Activated naive CD8-positive, alpha-beta T cell treated with anti-CD3 and anti-CD28 coated beads for 36 hours (primary cell): ENCODE measurements around the gene ANK2. TPM values are rescaled to one million over a fixed set of nuclear protein-coding genes. Genes with fewer than 3 reads are reported as not detected.

Experiments
- DNase-seq: peaks from one replicate; pipeline ENCODE4 v3.0.0; 2021
- H3K27ac Mint-ChIP-seq: one replicate; pipeline ENCODE4 v1.8.0; 2022; ENCODE audit warnings: mild to moderate bottlenecking, moderate library complexity, mixed read lengths
- H3K27me3 Mint-ChIP-seq: one replicate; pipeline ENCODE4 v1.8.0; 2022; ENCODE audit warnings: mild to moderate bottlenecking, mixed read lengths
- H3K36me3 Mint-ChIP-seq: one replicate; pipeline ENCODE4 v1.8.0; 2021; ENCODE audit warnings: mild to moderate bottlenecking, mixed read lengths
- H3K4me1 Mint-ChIP-seq: one replicate; pipeline ENCODE4 v1.8.0; 2021; ENCODE audit warnings: mixed read lengths
- H3K4me3 Mint-ChIP-seq: one replicate; pipeline ENCODE4 v1.8.0; 2022; ENCODE audit warnings: mild to moderate bottlenecking, moderate library complexity, mixed read lengths
- H3K9me3 Mint-ChIP-seq: one replicate; pipeline ENCODE4 v1.8.0; 2022; ENCODE audit warnings: mixed read lengths
- total RNA-seq, 2 experiments: library from RNA; stranded (reverse); gene quantifications; one replicate each; pipeline ENCODE4 v1.2.3, GENCODE V29; 2021

Gene ANK2
- total RNA-seq, 2 experiments from 2014 or later = 1.9 to 2.0 TPM

GRCh38 chr4:113278324-113278934 lies 229.0 kb downstream of the ANK2 start:
- Mint-ChIP-seq H3K27ac (no peak overlapping the region), H3K4me3 (no peak overlapping the region), H3K4me1 (no peaks in the 10 kb centered on the region), H3K9me3 (no peaks in the 10 kb centered on the region), H3K36me3 (no peaks in the 10 kb centered on the region), H3K27me3 (peaks cover 31% of the 10 kb centered on the region)
- peak; percentile 65 for DNase-seq

GRCh38 chr4:113285501-113285900 lies 236.0 kb downstream of the ANK2 start:
- no peak overlapping the region for H3K4me3 Mint-ChIP-seq
- no peak for DNase-seq
- H3K4me1 Mint-ChIP-seq = no peaks in the 10 kb centered on the region
- H3K27ac Mint-ChIP-seq = no peak overlapping the region
- peaks cover 6% of the 10 kb centered on the region for H3K27me3 Mint-ChIP-seq
- no peaks in the 10 kb centered on the region for H3K36me3 Mint-ChIP-seq
- no peaks in the 10 kb centered on the region for H3K9me3 Mint-ChIP-seq

- DNase-seq = no peak
- Mint-ChIP-seq H3K9me3 (no peaks in the 10 kb centered on the region), H3K27ac (no peak overlapping the region), H3K4me3 (no peak overlapping the region), H3K4me1 (no peaks in the 10 kb centered on the region), H3K27me3 (no peaks in the 10 kb centered on the region), H3K36me3 (no peaks in the 10 kb centered on the region)
These were observed 238.8 kb downstream of the ANK2 start for GRCh38 chr4:113288257-113288656.

GRCh38 chr4:113288696-113289095 lies 239.2 kb downstream of the ANK2 start:
- Mint-ChIP-seq H3K4me1 (no peaks in the 10 kb centered on the region), H3K27me3 (no peaks in the 10 kb centered on the region), H3K36me3 (no peaks in the 10 kb centered on the region), H3K27ac (no peak overlapping the region), H3K4me3 (no peak overlapping the region), H3K9me3 (no peaks in the 10 kb centered on the region)
- no peak for DNase-seq

- Mint-ChIP-seq H3K4me3 (no peak overlapping the region), H3K27ac (no peak overlapping the region), H3K27me3 (peaks cover 3% of the 10 kb centered on the region), H3K4me1 (no peaks in the 10 kb centered on the region), H3K9me3 (no peaks in the 10 kb centered on the region), H3K36me3 (no peaks in the 10 kb centered on the region)
- no peak for DNase-seq
These were observed 240.3 kb downstream of the ANK2 start for GRCh38 chr4:113289766-113290165.

GRCh38 chr4:113290666-113291065 lies 241.2 kb downstream of the ANK2 start:
- no peaks in the 10 kb centered on the region for H3K36me3 Mint-ChIP-seq
- no peak overlapping the region for H3K27ac Mint-ChIP-seq
- no peak for DNase-seq
- peaks cover 3% of the 10 kb centered on the region for H3K27me3 Mint-ChIP-seq
- no peaks in the 10 kb centered on the region for H3K9me3 Mint-ChIP-seq
- H3K4me3 Mint-ChIP-seq = no peak overlapping the region
- no peaks in the 10 kb centered on the region for H3K4me1 Mint-ChIP-seq

GRCh38 chr4:113292371-113293042 lies 243.1 kb downstream of the ANK2 start:
- no peaks in the 10 kb centered on the region for H3K36me3 Mint-ChIP-seq
- H3K27ac Mint-ChIP-seq = no peak overlapping the region
- no peaks in the 10 kb centered on the region for H3K9me3 Mint-ChIP-seq
- no peaks in the 10 kb centered on the region for H3K4me1 Mint-ChIP-seq
- H3K4me3 Mint-ChIP-seq = no peak overlapping the region
- no peak for DNase-seq
- H3K27me3 Mint-ChIP-seq = peaks cover 3% of the 10 kb centered on the region

GRCh38 chr4:113293043-113293560 lies 243.6 kb downstream of the ANK2 start:
- H3K36me3 Mint-ChIP-seq = no peaks in the 10 kb centered on the region
- H3K27ac Mint-ChIP-seq = no peak overlapping the region
- H3K27me3 Mint-ChIP-seq = peaks cover 3% of the 10 kb centered on the region
- H3K4me3 Mint-ChIP-seq = no peak overlapping the region
- no peak for DNase-seq
- no peaks in the 10 kb centered on the region for H3K9me3 Mint-ChIP-seq
- no peaks in the 10 kb centered on the region for H3K4me1 Mint-ChIP-seq

GRCh38 chr4:113293674-113294073 lies 244.2 kb downstream of the ANK2 start:
- Mint-ChIP-seq H3K9me3 (no peaks in the 10 kb centered on the region), H3K36me3 (no peaks in the 10 kb centered on the region), H3K27ac (no peak overlapping the region), H3K4me1 (no peaks in the 10 kb centered on the region), H3K27me3 (peaks cover 3% of the 10 kb centered on the region), H3K4me3 (no peak overlapping the region)
- no peak for DNase-seq

GRCh38 chr4:113294908-113295307 lies 245.5 kb downstream of the ANK2 start:
- Mint-ChIP-seq H3K27me3 (peaks cover 3% of the 10 kb centered on the region), H3K9me3 (no peaks in the 10 kb centered on the region), H3K4me1 (no peaks in the 10 kb centered on the region), H3K36me3 (no peaks in the 10 kb centered on the region), H3K4me3 (no peak overlapping the region), H3K27ac (no peak overlapping the region)
- no peak for DNase-seq

GRCh38 chr4:113300471-113300928 lies 251.0 kb downstream of the ANK2 start:
- H3K4me3 Mint-ChIP-seq = no peak overlapping the region
- DNase-seq = no peak
- H3K36me3 Mint-ChIP-seq = no peaks in the 10 kb centered on the region
- H3K27ac Mint-ChIP-seq = no peak overlapping the region
- H3K9me3 Mint-ChIP-seq = no peaks in the 10 kb centered on the region
- peaks cover 3% of the 10 kb centered on the region for H3K4me1 Mint-ChIP-seq
- H3K27me3 Mint-ChIP-seq = no peaks in the 10 kb centered on the region

GRCh38 chr4:113302051-113302450 lies 252.6 kb downstream of the ANK2 start:
- Mint-ChIP-seq H3K9me3 (no peaks in the 10 kb centered on the region), H3K27me3 (no peaks in the 10 kb centered on the region), H3K36me3 (no peaks in the 10 kb centered on the region), H3K27ac (no peak overlapping the region), H3K4me3 (no peak overlapping the region), H3K4me1 (peaks cover 3% of the 10 kb centered on the region)
- DNase-seq = no peak

- Mint-ChIP-seq H3K4me1 (peaks cover 3% of the 10 kb centered on the region), H3K27ac (no peak overlapping the region), H3K27me3 (no peaks in the 10 kb centered on the region), H3K36me3 (no peaks in the 10 kb centered on the region), H3K4me3 (no peak overlapping the region), H3K9me3 (no peaks in the 10 kb centered on the region)
- DNase-seq = no peak
These were observed 253.9 kb downstream of the ANK2 start for GRCh38 chr4:113303315-113303714.

- H3K9me3 Mint-ChIP-seq = no peaks in the 10 kb centered on the region
- no peaks in the 10 kb centered on the region for H3K4me1 Mint-ChIP-seq
- H3K27me3 Mint-ChIP-seq = no peaks in the 10 kb centered on the region
- no peaks in the 10 kb centered on the region for H3K36me3 Mint-ChIP-seq
- H3K27ac Mint-ChIP-seq = no peak overlapping the region
- no peak overlapping the region for H3K4me3 Mint-ChIP-seq
- no peak for DNase-seq
These were observed 261.6 kb downstream of the ANK2 start for GRCh38 chr4:113311047-113311446.

GRCh38 chr4:113312529-113312928 lies 263.1 kb downstream of the ANK2 start:
- Mint-ChIP-seq H3K9me3 (no peaks in the 10 kb centered on the region), H3K4me1 (peaks cover 8% of the 10 kb centered on the region), H3K27ac (no peak overlapping the region), H3K4me3 (no peak overlapping the region), H3K27me3 (no peaks in the 10 kb centered on the region), H3K36me3 (no peaks in the 10 kb centered on the region)
- DNase-seq = no peak

GRCh38 chr4:113314426-113314825 lies 265.0 kb downstream of the ANK2 start:
- peaks cover 5% of the 10 kb centered on the region for H3K27me3 Mint-ChIP-seq
- H3K4me3 Mint-ChIP-seq = no peak overlapping the region
- H3K36me3 Mint-ChIP-seq = no peaks in the 10 kb centered on the region
- no peak for DNase-seq
- H3K27ac Mint-ChIP-seq = no peak overlapping the region
- no peaks in the 10 kb centered on the region for H3K9me3 Mint-ChIP-seq
- peaks cover 9% of the 10 kb centered on the region for H3K4me1 Mint-ChIP-seq
